ENCODE measurements around the gene FBXL14.

GRCh38 chr12:1518591-1519516, 75.5 kb downstream of the FBXL14 start:
- TF ChIP-seq CTCF (IDR thresholded peaks at IDR 0.05; ENCODE audit: low read depth, low read length) (no peak), MAX (IDR thresholded peaks at IDR 0.05; ENCODE audit: low read depth, low read length) (no peak), POLR2A (IDR thresholded peaks at IDR 0.05; ENCODE audit: extremely low read depth, insufficient read length) (no peak)
